Endodermal cell (in vitro differentiated cells): Measurements from ENCODE around the gene TP53RK. TPM values are rescaled to one million over a fixed set of nuclear protein-coding genes. Genes with fewer than 3 reads are reported as not detected.

Experiments used
- DNase-seq: peaks from one replicate; pipeline ENCODE4 v3.0.0-alpha.2; 2017
- H3K27ac ChIP-seq: 2 replicates; pipeline ENCODE4 v1.5.1; 2013; ENCODE audit warnings: mild to moderate bottlenecking, low read depth, low read length, moderate library complexity
- H3K27me3 ChIP-seq: 2 replicates; pipeline ENCODE4 v1.6.1; 2013; ENCODE audit warnings: mild to moderate bottlenecking, low read length, moderate library complexity; ENCODE audit not compliant: insufficient read depth, control insufficient read depth, poor library complexity, severe bottlenecking
- H3K36me3 ChIP-seq: 2 replicates; pipeline ENCODE4 v1.7.0; 2013; ENCODE audit warnings: mild to moderate bottlenecking, low read length, moderate library complexity; ENCODE audit not compliant: control insufficient read depth, insufficient read depth
- H3K4me1 ChIP-seq: one replicate; pipeline ENCODE4 v1.7.0; 2013; ENCODE audit warnings: low read length; ENCODE audit not compliant: control insufficient read depth, insufficient read depth
- H3K4me3 ChIP-seq: 2 replicates; pipeline ENCODE4 v1.5.1; 2013; ENCODE audit warnings: mild to moderate bottlenecking, low read length, moderate library complexity
- H3K9ac ChIP-seq: 2 replicates; pipeline ENCODE4 v1.6.1; 2013; ENCODE audit warnings: mild to moderate bottlenecking, low read length, moderate library complexity; ENCODE audit not compliant: poor library complexity, severe bottlenecking; ENCODE audit errors: extremely low read depth
- H3K9me3 ChIP-seq: 2 replicates; pipeline ENCODE4 v1.6.1; 2013; ENCODE audit warnings: mild to moderate bottlenecking, low read length, moderate library complexity; ENCODE audit not compliant: control insufficient read depth
- H3K27ac Mint-ChIP-seq: 2 replicates; pipeline ENCODE4 v1.8.0; 2020; ENCODE audit warnings: mixed read lengths
- H3K27me3 Mint-ChIP-seq: 2 replicates; pipeline ENCODE4 v1.8.0; 2021; ENCODE audit warnings: mild to moderate bottlenecking, mixed read lengths; ENCODE audit not compliant: insufficient read depth
- H3K36me3 Mint-ChIP-seq: 2 replicates; pipeline ENCODE4 v1.8.0; 2020; ENCODE audit warnings: low read depth, mixed read lengths
- H3K4me1 Mint-ChIP-seq: 2 replicates; pipeline ENCODE4 v1.8.0; 2020; ENCODE audit warnings: mixed read lengths
- H3K4me3 Mint-ChIP-seq: 2 replicates; pipeline ENCODE4 v1.8.0; 2020; ENCODE audit warnings: mild to moderate bottlenecking, moderate library complexity, mixed read lengths
- H3K9me3 Mint-ChIP-seq: 2 replicates; pipeline ENCODE4 v1.8.0; 2020; ENCODE audit warnings: mild to moderate bottlenecking, mixed read lengths
- WGBS, 2 experiments: methylation state at CpG; one replicate each; pipeline versions ENCODE4 v1.1.5 to v1.1.7; 2013; ENCODE audit warnings: missing lambda C conversion rate in 2 of 2, mixed read lengths in 1 of 2; ENCODE audit not compliant: insufficient coverage in 1 of 2, insufficient read length in 1 of 2; 5-methylcytosine and 5-hydroxymethylcytosine counted together
- total RNA-seq, 2 donors: library from RNA; stranded (reverse); fragmentation: NEBNext Ultra II Directional in 1 of 2; extraction: Animal tissue kit (Norgen Biotek cat#: 25700) in 1 of 2; gene quantifications; 2 replicates in 1 of 2; 3 replicates in 1 of 2; pipeline ENCODE4 v1.2.1, GENCODE V29; 2021
- TF ChIP-seq, protein P1 (sequence below): fragments of 200-600 bp; sonication (generic); conservative IDR thresholded peaks from 2 replicates; pipeline ENCODE4 v1.5.0; 2021; ENCODE audit warnings: antibody characterized with exemption, mild to moderate bottlenecking

The TP53RK gene
- total RNA-seq, 2 donors from 2014 or later, result 9.4 to 9.9 TPM

DNA sequence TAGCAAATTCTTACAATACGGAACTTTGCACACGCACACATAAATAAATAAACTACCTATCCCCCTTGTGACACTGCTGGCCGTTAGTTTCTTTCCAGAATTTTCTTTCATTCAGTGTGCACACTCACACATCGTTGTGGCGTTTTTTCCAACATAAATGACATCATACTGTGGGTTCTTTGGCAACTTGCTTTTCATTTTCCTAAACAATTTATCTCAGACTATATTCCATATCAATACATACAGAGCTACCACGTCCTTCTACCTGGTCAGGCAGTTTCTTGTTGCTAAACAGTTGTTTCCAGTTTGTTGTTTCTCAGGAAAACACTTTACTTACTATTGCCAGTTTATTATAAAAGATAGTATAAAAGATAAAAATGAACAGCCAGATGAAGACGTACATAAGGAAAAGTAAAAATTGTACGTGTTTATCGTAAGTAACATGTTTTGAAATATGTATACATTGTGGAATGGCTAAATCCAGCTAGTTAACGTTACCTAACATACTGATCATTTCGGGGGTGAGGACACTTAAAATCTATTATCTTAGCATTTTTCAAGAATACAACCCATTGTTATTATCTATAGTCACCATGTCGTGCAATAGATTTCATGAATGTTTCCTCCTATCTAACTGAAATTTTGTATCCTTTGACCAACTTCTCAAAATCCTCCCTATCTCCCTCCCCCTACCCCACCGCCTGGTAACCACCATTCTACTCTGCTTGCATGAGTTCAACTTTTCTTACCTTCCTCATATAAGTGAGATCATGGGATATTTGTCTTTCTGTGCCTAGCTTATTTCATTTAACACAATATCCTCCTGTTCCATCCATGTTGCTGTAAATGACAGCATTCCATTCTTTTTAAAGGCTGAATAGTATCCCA is 1.2 kb upstream of the TP53RK start:
- H3K4me1 Mint-ChIP-seq, result peaks cover 10% of the 10 kb centered on the region
- peak overlapping the region; percentile 80 for H3K9ac ChIP-seq
- H3K27ac ChIP-seq, result no peak overlapping the region
- no peak overlapping the region for H3K27ac Mint-ChIP-seq
- H3K9me3 ChIP-seq, result no peaks in the 10 kb centered on the region
- peak overlapping the region; percentile 87 for H3K4me3 Mint-ChIP-seq
- H3K36me3 ChIP-seq, result peaks cover 18% of the 10 kb centered on the region
- H3K9me3 Mint-ChIP-seq, result no peaks in the 10 kb centered on the region
- H3K4me1 ChIP-seq, result no peaks in the 10 kb centered on the region
- no peak for DNase-seq
- TF ChIP-seq, protein P1, sequence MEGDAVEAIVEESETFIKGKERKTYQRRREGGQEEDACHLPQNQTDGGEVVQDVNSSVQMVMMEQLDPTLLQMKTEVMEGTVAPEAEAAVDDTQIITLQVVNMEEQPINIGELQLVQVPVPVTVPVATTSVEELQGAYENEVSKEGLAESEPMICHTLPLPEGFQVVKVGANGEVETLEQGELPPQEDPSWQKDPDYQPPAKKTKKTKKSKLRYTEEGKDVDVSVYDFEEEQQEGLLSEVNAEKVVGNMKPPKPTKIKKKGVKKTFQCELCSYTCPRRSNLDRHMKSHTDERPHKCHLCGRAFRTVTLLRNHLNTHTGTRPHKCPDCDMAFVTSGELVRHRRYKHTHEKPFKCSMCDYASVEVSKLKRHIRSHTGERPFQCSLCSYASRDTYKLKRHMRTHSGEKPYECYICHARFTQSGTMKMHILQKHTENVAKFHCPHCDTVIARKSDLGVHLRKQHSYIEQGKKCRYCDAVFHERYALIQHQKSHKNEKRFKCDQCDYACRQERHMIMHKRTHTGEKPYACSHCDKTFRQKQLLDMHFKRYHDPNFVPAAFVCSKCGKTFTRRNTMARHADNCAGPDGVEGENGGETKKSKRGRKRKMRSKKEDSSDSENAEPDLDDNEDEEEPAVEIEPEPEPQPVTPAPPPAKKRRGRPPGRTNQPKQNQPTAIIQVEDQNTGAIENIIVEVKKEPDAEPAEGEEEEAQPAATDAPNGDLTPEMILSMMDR, result no peak
- H3K4me3 ChIP-seq, result peak overlapping the region; percentile 89
- no peaks in the 10 kb centered on the region for H3K27me3 ChIP-seq
- WGBS, 2 experiments, result 83 to 93% methylated on average over 13 of the region's 13 CpGs
- H3K27me3 Mint-ChIP-seq, result no peaks in the 10 kb centered on the region
- peaks cover 14% of the 10 kb centered on the region for H3K36me3 Mint-ChIP-seq

DNA sequence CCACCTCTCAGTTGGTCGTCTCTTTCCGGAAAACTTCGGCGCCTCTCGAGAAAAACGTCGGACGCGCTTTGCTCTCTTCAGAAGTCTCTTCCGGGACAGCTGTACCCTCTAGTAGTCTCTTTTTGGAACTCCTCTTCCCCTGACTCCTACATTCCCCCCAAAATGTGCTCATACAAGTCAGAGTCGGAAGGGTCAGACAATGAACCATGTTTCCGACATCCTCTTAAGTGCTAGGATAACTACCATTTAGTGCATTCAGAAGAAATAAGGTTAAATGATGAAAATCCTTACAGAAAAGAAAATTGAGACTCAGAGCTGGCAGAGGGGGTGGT is 476 bp upstream of the TP53RK start:
- Mint-ChIP-seq H3K4me3 (peak overlapping the region; percentile 87), H3K36me3 (peaks cover 20% of the 10 kb centered on the region), H3K27me3 (no peaks in the 10 kb centered on the region), H3K4me1 (peaks cover 10% of the 10 kb centered on the region), H3K27ac (peak overlapping the region; percentile 88), H3K9me3 (peaks cover 6% of the 10 kb centered on the region)
- DNase-seq, result no peak
- Histone ChIP-seq H3K9ac (peak overlapping the region; percentile 80), H3K27me3 (no peaks in the 10 kb centered on the region), H3K4me1 (no peaks in the 10 kb centered on the region), H3K27ac (peak overlapping the region; percentile 44), H3K4me3 (peak overlapping the region; percentile 89), H3K36me3 (peaks cover 25% of the 10 kb centered on the region), H3K9me3 (peaks cover 7% of the 10 kb centered on the region)
- WGBS, 2 experiments, result 0 to 2% methylated on average over 10 to 12 of the region's 12 CpGs
- TF ChIP-seq, protein P1, result no peak

DNA sequence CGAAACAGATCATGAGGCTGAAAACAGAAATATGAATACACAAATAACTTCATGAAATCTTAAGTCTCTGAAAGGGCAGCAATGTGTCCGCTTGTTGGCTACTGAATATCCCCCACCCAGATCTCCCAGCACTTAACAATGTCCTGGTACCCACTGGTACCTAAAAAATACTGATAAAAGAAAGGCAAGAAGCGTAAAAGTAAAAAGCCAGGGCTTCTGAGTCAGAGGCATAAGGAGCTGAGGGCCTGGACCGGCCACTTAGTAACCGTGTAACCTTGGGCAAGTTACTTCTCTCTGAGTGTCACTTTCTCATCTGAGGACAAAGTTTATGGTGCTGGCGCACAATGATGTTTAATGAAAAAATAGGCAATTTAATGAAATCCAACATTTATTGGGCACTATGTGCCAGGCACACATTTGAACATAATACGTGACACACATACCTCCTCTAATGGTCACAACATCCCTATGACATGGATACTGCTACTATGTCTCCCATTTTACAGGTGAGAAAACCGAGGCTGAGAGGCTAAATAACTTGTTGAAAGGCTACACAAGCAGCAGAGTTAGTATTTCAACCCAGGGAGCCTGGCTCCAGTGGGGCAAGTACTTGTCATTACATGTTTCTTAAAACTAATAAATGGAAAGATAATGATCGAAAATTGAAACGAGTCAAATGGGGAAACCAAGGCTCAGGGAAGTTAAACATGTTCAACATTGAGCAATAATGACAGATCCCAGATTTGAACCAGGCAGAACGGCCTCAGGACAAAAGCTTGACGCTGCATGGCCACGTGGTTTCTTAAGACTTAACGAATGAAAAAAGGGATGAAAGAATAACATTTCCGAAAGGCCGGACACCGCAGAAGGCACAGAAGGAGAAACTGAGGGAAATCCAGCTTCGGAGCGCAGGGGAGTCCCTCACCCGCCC is 828 bp downstream of the TP53RK start:
- Histone ChIP-seq H3K36me3 (peaks cover 28% of the 10 kb centered on the region), H3K9ac (peak overlapping the region; percentile 83), H3K27ac (peak overlapping the region; percentile 95), H3K4me1 (no peaks in the 10 kb centered on the region), H3K9me3 (peaks cover 10% of the 10 kb centered on the region), H3K27me3 (no peaks in the 10 kb centered on the region), H3K4me3 (peak overlapping the region; percentile 96)
- H3K36me3 Mint-ChIP-seq, result peaks cover 24% of the 10 kb centered on the region
- peaks cover 14% of the 10 kb centered on the region for H3K4me1 Mint-ChIP-seq
- no peaks in the 10 kb centered on the region for H3K27me3 Mint-ChIP-seq
- H3K27ac Mint-ChIP-seq, result peak overlapping the region; percentile 92
- peak overlapping the region; percentile 87 for H3K4me3 Mint-ChIP-seq
- peaks cover 10% of the 10 kb centered on the region for H3K9me3 Mint-ChIP-seq
- TF ChIP-seq, protein P1, result no peak
- 26 to 33% methylated on average over 18 to 20 of the region's 20 CpGs for WGBS, 2 experiments
- DNase-seq, result no peak
